T-cell (primary cell): ENCODE measurements around the gene ZBTB48. TPM values are rescaled to one million over a fixed set of nuclear protein-coding genes. Genes with fewer than 3 reads are reported as not detected.

Source experiments
- ATAC-seq, 4 experiments: fragments of 200-7000 bp in 3 of 4; fragments of 150-1000 bp in 1 of 4; cut with Tn5 transposase; replicated peaks in 1 of 4; 1 replicate in 3 of 4; 2 replicates in 1 of 4; pipeline ENCODE4 v1.10.0; 2021; ENCODE audit warnings: moderate library complexity in 3 of 4, mild to moderate bottlenecking in 2 of 4, moderate number of reproducible peaks in 1 of 4
- CTCF ChIA-PET, 2 donors: fragments of 300-600 bp; sonication (Branson Sonifier 250); formaldehyde crosslinking; loops; one replicate each; lab custom pipeline; 2022; ENCODE audit warnings: antibody characterized with exemption in 2 of 2; lab: Charles Lee
- POLR2A ChIA-PET, 2 donors: fragments of 300-600 bp; sonication (Branson Sonifier 250); formaldehyde crosslinking; loops; one replicate each; lab custom pipeline; 2022; ENCODE audit warnings: antibody characterized with exemption in 2 of 2; lab: Charles Lee
- DNase-seq, 35 experiments: peaks; one replicate each; pipeline versions ENCODE4 v3.0.0 to v3.0.0-alpha.2; 2013 to 2023
- H3K27ac ChIP-seq: one replicate; pipeline ENCODE4 v1.5.1; 2013; ENCODE audit warnings: low read length
- H3K27me3 ChIP-seq, 2 experiments: replicated peaks in 1 of 2; 1 replicate in 1 of 2; 2 replicates in 1 of 2; pipeline versions ENCODE4 v1.6.1 to v1.7.0; 2013; ENCODE audit warnings: low read length in 1 of 2, mixed read lengths in 1 of 2; ENCODE audit not compliant: control insufficient read depth in 2 of 2, insufficient read depth in 2 of 2; ENCODE audit errors: extremely low read depth in 1 of 2
- H3K36me3 ChIP-seq, 2 donors: 1 replicate in 1 of 2; 2 replicates in 1 of 2; pipeline versions ENCODE4 v1.6.1 to v1.7.0; 2013; ENCODE audit warnings: low read length in 1 of 2; ENCODE audit not compliant: control insufficient read depth in 2 of 2, insufficient read depth in 1 of 2; ENCODE audit errors: extremely low read depth in 1 of 2
- H3K4me1 ChIP-seq, 2 experiments: 1 replicate in 1 of 2; 2 replicates in 1 of 2; pipeline versions ENCODE4 v1.6.1 to v1.7.0; 2013; ENCODE audit warnings: low read length in 2 of 2, mixed read lengths in 1 of 2; ENCODE audit not compliant: insufficient read depth in 2 of 2, control insufficient read depth in 1 of 2; ENCODE audit errors: extremely low read depth in 1 of 2
- H3K4me3 ChIP-seq, 2 donors: 1 replicate in 1 of 2; 2 replicates in 1 of 2; pipeline versions ENCODE4 v1.5.1 to v1.7.0; 2013; ENCODE audit warnings: mild to moderate bottlenecking in 2 of 2, low read length in 1 of 2, moderate library complexity in 1 of 2; ENCODE audit not compliant: control insufficient read depth in 1 of 2; ENCODE audit errors: extremely low read depth in 1 of 2
- H3K9me3 ChIP-seq: 2 replicates; pipeline ENCODE4 v1.7.0; 2013
- H3K27ac Mint-ChIP-seq, 2 donors: one replicate each; pipeline ENCODE4 v1.8.0; 2020 to 2021; ENCODE audit warnings: mild to moderate bottlenecking in 2 of 2, mixed read lengths in 2 of 2
- H3K27me3 Mint-ChIP-seq, 2 donors: one replicate each; pipeline ENCODE4 v1.8.0; 2021 to 2022; ENCODE audit warnings: mixed read lengths in 2 of 2
- H3K36me3 Mint-ChIP-seq: one replicate; pipeline ENCODE4 v1.8.0; 2021; ENCODE audit warnings: mixed read lengths
- H3K4me1 Mint-ChIP-seq, 3 donors: one replicate each; pipeline ENCODE4 v1.8.0; 2020 to 2022; ENCODE audit warnings: mixed read lengths in 3 of 3, mild to moderate bottlenecking in 1 of 3
- H3K4me3 Mint-ChIP-seq, 3 donors: one replicate each; pipeline ENCODE4 v1.8.0; 2020 to 2022; ENCODE audit warnings: mild to moderate bottlenecking in 3 of 3, mixed read lengths in 3 of 3, moderate library complexity in 3 of 3
- H3K9me3 Mint-ChIP-seq, 3 donors: one replicate each; pipeline ENCODE4 v1.8.0; 2020 to 2022; ENCODE audit warnings: mixed read lengths in 3 of 3
- WGBS: methylation state at CpG from one replicate; pipeline ENCODE4 v1.1.5; 2013; ENCODE audit warnings: missing lambda C conversion rate; ENCODE audit not compliant: insufficient coverage; 5-methylcytosine and 5-hydroxymethylcytosine counted together
- total RNA-seq, 35 experiments: library from RNA in 6 of 35; stranded (reverse) in 6 of 35; fragments of 120-200 nt in 1 of 35; gene quantifications; one replicate each; pipeline versions ENCODE4 v1.2.1 to v1.2.4 and lab custom pipeline; 2013 to 2026

Gene ZBTB48
- total RNA-seq, 5 donors from 2014 or later (not counting 1 experiment from before 2014, with no cell fraction given): 42.2 to 82.3 (median 70.3) TPM

GRCh38 chr1:6577831-6578525 lies 1.8 kb upstream of the ZBTB48 start:
- ATAC-seq: no peak
- no peak for DNase-seq
- POLR2A ChIA-PET: interaction anchor here in 1 of 2 donors (0.5 kb wide), 1 partner anchor 21 kb away, joined by 9 read pairs; no protein-coding TSS in a partner anchor
- Histone ChIP-seq H3K4me1 (peaks cover 11 to 35% of the 10 kb centered on the region in 2 experiments), H3K9me3 (no peaks in the 10 kb centered on the region), H3K27ac (no peak overlapping the region), H3K27me3 (peaks cover 0 to 8% of the 10 kb centered on the region in 2 experiments), H3K36me3 (peaks cover 2% of the 10 kb centered on the region in 2 donors), H3K4me3 (no peak overlapping the region)
- Mint-ChIP-seq H3K9me3 (no peaks in the 10 kb centered on the region), H3K4me1 (peaks cover 32 to 35% (median 34%) of the 10 kb centered on the region in 3 donors), H3K36me3 (no peaks in the 10 kb centered on the region), H3K27me3 (no peaks in the 10 kb centered on the region), H3K27ac (no peak overlapping the region), H3K4me3 (no peak overlapping the region)
- CTCF ChIA-PET: interaction anchor here in 1 of 2 donors (0.6 kb wide), 2 partner anchors 47 to 214 kb away, joined by 4 to 6 read pairs; no protein-coding TSS in a partner anchor
- WGBS: 83% methylated on average over 5 of the region's 6 CpGs

GRCh38 chr1:6578624-6579373 lies 995 bp upstream of the ZBTB48 start:
- no peak overlapping the region for H3K4me3 ChIP-seq
- no peaks in the 10 kb centered on the region for H3K27me3 Mint-ChIP-seq

GRCh38 chr1:6580119-6580592 lies 362 bp downstream of the ZBTB48 start:
- H3K27ac ChIP-seq: peak overlapping the region; percentile 83
- Mint-ChIP-seq H3K36me3 (no peaks in the 10 kb centered on the region), H3K4me1 (peaks cover 41 to 45% (median 42%) of the 10 kb centered on the region in 3 donors), H3K9me3 (no peaks in the 10 kb centered on the region), H3K27me3 (no peaks in the 10 kb centered on the region), H3K4me3 (peak overlapping the region; percentile 91 to 96 (median 92)), H3K27ac (peak overlapping the region; percentile 91 to 94)
- H3K36me3 ChIP-seq: peaks cover 2% of the 10 kb centered on the region in 2 donors
- peak overlapping the region; percentile 81 to 85 for H3K4me3 ChIP-seq
- H3K27me3 ChIP-seq: peaks cover 0 to 2% of the 10 kb centered on the region in 2 experiments
- 1% methylated on average over 21 of the region's 30 CpGs for WGBS
- ATAC-seq (peak; percentile 11 to 50 (median 45)), DNase-seq (no peak)
- peaks cover 11 to 46% of the 10 kb centered on the region in 2 experiments for H3K4me1 ChIP-seq
- H3K9me3 ChIP-seq: no peaks in the 10 kb centered on the region
- CTCF ChIA-PET: interaction anchor here (0.7 to 1.9 kb wide), 5 partner anchors 17 to 548 kb away, joined by 3 to 10 read pairs (median 4); partner anchors contain the start of genes TAS1R1 (in 1 of the 2) and THAP3 (in 1 of the 2)
- POLR2A ChIA-PET: interaction anchor here (0.6 to 0.8 kb wide), 3 partner anchors 17 to 336 kb away, joined by 3 to 5 read pairs (median 3); partner anchors contain the start of gene NOL9 (in 1 of the 2)

More at GRCh38 chr1:6578624-6579373, 995 bp upstream of the ZBTB48 start:
- Mint-ChIP-seq H3K36me3 (no peaks in the 10 kb centered on the region), H3K27ac (peak overlapping the region; percentile 91 to 94), H3K4me3 (peak overlapping the region; percentile 91 to 96 (median 92)), H3K9me3 (no peaks in the 10 kb centered on the region), H3K4me1 (peaks cover 32 to 35% (median 34%) of the 10 kb centered on the region in 3 donors)
- Histone ChIP-seq H3K27ac (peak overlapping the region; percentile 83), H3K9me3 (no peaks in the 10 kb centered on the region), H3K27me3 (peaks cover 0 to 7% of the 10 kb centered on the region in 2 experiments), H3K4me1 (peaks cover 11 to 35% of the 10 kb centered on the region in 2 experiments), H3K36me3 (peaks cover 2% of the 10 kb centered on the region in 2 donors)
- WGBS: 88% methylated on average over 13 of the region's 14 CpGs
- DNase-seq (no peak), ATAC-seq (no peak)
- POLR2A ChIA-PET: no interaction called here
- CTCF ChIA-PET: interaction anchor here in 1 of 2 donors (0.5 kb wide), 1 partner anchor 12 kb away, joined by 3 read pairs; no protein-coding TSS in a partner anchor

DNA sequence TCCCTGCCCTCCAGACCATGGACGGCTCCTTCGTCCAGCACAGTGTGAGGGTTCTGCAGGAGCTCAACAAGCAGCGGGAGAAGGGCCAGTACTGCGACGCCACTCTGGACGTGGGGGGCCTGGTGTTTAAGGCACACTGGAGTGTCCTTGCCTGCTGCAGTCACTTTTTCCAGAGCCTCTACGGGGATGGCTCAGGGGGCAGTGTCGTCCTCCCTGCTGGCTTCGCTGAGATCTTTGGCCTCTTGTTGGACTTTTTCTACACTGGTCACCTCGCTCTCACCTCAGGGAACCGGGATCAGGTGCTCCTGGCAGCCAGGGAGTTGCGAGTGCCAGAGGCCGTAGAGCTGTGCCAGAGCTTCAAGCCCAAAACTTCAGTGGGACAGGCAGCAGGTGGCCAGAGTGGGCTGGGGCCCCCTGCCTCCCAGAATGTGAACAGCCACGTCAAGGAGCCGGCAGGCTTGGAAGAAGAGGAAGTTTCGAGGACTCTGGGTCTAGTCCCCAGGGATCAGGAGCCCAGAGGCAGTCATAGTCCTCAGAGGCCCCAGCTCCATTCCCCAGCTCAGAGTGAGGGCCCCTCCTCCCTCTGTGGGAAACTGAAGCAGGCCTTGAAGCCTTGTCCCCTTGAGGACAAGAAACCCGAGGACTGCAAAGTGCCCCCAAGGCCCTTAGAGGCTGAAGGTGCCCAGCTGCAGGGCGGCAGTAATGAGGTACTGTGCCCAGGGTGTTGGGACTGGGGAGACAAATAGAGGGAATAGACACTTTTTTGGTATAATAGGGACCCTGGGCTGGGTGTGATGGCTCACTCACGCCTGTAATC lies 1.0 kb downstream of the ZBTB48 start:
- H3K4me3 ChIP-seq: peak overlapping the region; percentile 81 to 85
- peak overlapping the region; percentile 83 for H3K27ac ChIP-seq
- no peaks in the 10 kb centered on the region for H3K27me3 ChIP-seq
- ATAC-seq: no peak
- Mint-ChIP-seq H3K4me3 (peak overlapping the region; percentile 91 to 96 (median 92)), H3K27me3 (no peaks in the 10 kb centered on the region), H3K36me3 (no peaks in the 10 kb centered on the region), H3K4me1 (peaks cover 43 to 46% (median 44%) of the 10 kb centered on the region in 3 donors), H3K9me3 (no peaks in the 10 kb centered on the region), H3K27ac (peak overlapping the region; percentile 86 to 94)
- 38% methylated on average over 17 of the region's 19 CpGs for WGBS
- H3K4me1 ChIP-seq: peaks cover 11 to 50% of the 10 kb centered on the region in 2 experiments
- ChIA-PET CTCF (interaction anchor here (0.7 to 1.9 kb wide), 4 partner anchors 17 to 66 kb away, joined by 3 to 10 read pairs (median 3); partner anchors contain the start of gene TAS1R1 (in 1 of the 2)), POLR2A (interaction anchor here (0.6 kb wide), 3 partner anchors 26 to 336 kb away, joined by 3 to 5 read pairs (median 4); no protein-coding TSS in a partner anchor)
- no peaks in the 10 kb centered on the region for H3K9me3 ChIP-seq
- DNase-seq: no peak
- H3K36me3 ChIP-seq: peaks cover 2 to 3% of the 10 kb centered on the region in 2 donors

GRCh38 chr1:6581561-6582305 lies 1.9 kb downstream of the ZBTB48 start:
- ChIA-PET CTCF (interaction anchor here in 1 of 2 donors (0.7 to 1.4 kb wide), 2 partner anchors 36 to 65 kb away, joined by 3 read pairs; no protein-coding TSS in a partner anchor), POLR2A (interaction anchor here in 1 of 2 donors (0.6 to 0.7 kb wide), 3 partner anchors 22 to 81 kb away, joined by 3 to 7 read pairs (median 4); no protein-coding TSS in a partner anchor)
- WGBS: no CpG with 5 or more reads among the region's 10 CpGs
- Mint-ChIP-seq H3K27me3 (no peaks in the 10 kb centered on the region), H3K4me1 (peaks cover 43 to 46% (median 44%) of the 10 kb centered on the region in 3 donors), H3K4me3 (peak overlapping the region; percentile 91 to 96 (median 92)), H3K27ac (peak overlapping the region; percentile 66 to 72), H3K36me3 (no peaks in the 10 kb centered on the region), H3K9me3 (no peaks in the 10 kb centered on the region)
- DNase-seq (peak in 2 of 35 experiments; percentile 8 to 23), ATAC-seq (no peak)
- Histone ChIP-seq H3K36me3 (peaks cover 2 to 5% of the 10 kb centered on the region in 2 donors), H3K9me3 (no peaks in the 10 kb centered on the region), H3K4me1 (peaks cover 11 to 55% of the 10 kb centered on the region in 2 experiments), H3K4me3 (no peak overlapping the region), H3K27ac (peak overlapping the region; percentile 12), H3K27me3 (no peaks in the 10 kb centered on the region)
